Uterus (tissue), 4 donors: Measurements from ENCODE around the gene EFCAB7. TPM values are rescaled to one million over a fixed set of nuclear protein-coding genes. Genes with fewer than 3 reads are reported as not detected.

Source experiments
- DNase-seq, 2 donors: peaks; one replicate each; pipeline ENCODE4 v3.0.0-alpha.2; 2019 to 2020
- H3K27ac ChIP-seq, 2 donors: fragments of 200-600 bp; sonication (generic); 1 replicate in 1 of 2; 2 replicates in 1 of 2; pipeline ENCODE4 v1.5.1; 2016 to 2018
- H3K27me3 ChIP-seq, 2 donors: fragments of 200-600 bp; sonication (generic); one replicate each; pipeline ENCODE4 v1.5.1; 2018 to 2019; ENCODE audit warnings: control low read depth in 1 of 2
- H3K36me3 ChIP-seq, 2 donors: fragments of 200-600 bp; sonication (generic); one replicate each; pipeline ENCODE4 v1.5.1; 2019; ENCODE audit warnings: control low read depth in 1 of 2
- H3K4me1 ChIP-seq, 2 donors: fragments of 200-600 bp; sonication (generic); one replicate each; pipeline ENCODE4 v1.5.1; 2018 to 2019; ENCODE audit warnings: control low read depth in 1 of 2
- H3K4me3 ChIP-seq, 2 donors: fragments of 200-600 bp; sonication (generic); 1 replicate in 1 of 2; 2 replicates in 1 of 2; pipeline ENCODE4 v1.5.1; 2018 to 2019; ENCODE audit warnings: mild to moderate bottlenecking in 1 of 2
- H3K9me3 ChIP-seq, 2 donors: fragments of 200-600 bp; sonication (generic); one replicate each; pipeline ENCODE4 v1.5.1; 2019; ENCODE audit warnings: control low read depth in 1 of 2
- CTCF ChIP-seq, 4 experiments: fragments of 200-600 bp in 2 of 4; fragments of 450-650 bp in 2 of 4; sonication (generic) in 2 of 4; IDR thresholded peaks; one replicate each; pipeline ENCODE4 v1.5.1; 2016 to 2019; ENCODE audit warnings: antibody characterized with exemption in 4 of 4, mild to moderate bottlenecking in 2 of 4, moderate library complexity in 1 of 4
- POLR2A ChIP-seq, 2 donors: fragments of 450-650 bp; IDR thresholded peaks; one replicate each; pipeline ENCODE4 v1.6.1; 2016; ENCODE audit warnings: antibody characterized with exemption in 2 of 2, mild to moderate bottlenecking in 1 of 2, moderate library complexity in 1 of 2
- intact Hi-C: fragments of 100-400 bp; cut with DNase I; formaldehyde crosslinking; loops from one replicate; pipeline ENCODE4 v1.15.1; 2023; ENCODE audit warnings: low total_unique reads
- total RNA-seq, 4 donors: library from RNA; depleted of rRNA in 3 of 4; stranded (reverse); fragments of >200 nt in 3 of 4; gene quantifications; one replicate each; pipeline versions ENCODE4 v1.1.0 to v1.2.4, GENCODE V29; 2014 to 2023
- donor health status: DM: yes; HTN: yes; CAD: no.

Gene EFCAB7
- total RNA-seq, 4 donors from 2014 or later, result 2.8 to 29.9 (median 10.0) TPM

GRCh38 chr1:63599799-63600198 is 76.5 kb downstream of the EFCAB7 start:
- TF ChIP-seq CTCF (IDR thresholded peaks at IDR 0.05) (no peak), POLR2A (IDR thresholded peaks at IDR 0.05) (no peak)
- Histone ChIP-seq H3K9me3 (no peaks in the 10 kb centered on the region), H3K27me3 (no peaks in the 10 kb centered on the region), H3K27ac (no peak overlapping the region), H3K4me3 (no peak overlapping the region), H3K36me3 (no peaks in the 10 kb centered on the region), H3K4me1 (no peaks in the 10 kb centered on the region)
- DNase-seq, result no peak
- intact Hi-C loops, result no loop called here

- Histone ChIP-seq H3K27ac (no peak overlapping the region), H3K36me3 (no peaks in the 10 kb centered on the region), H3K4me1 (no peaks in the 10 kb centered on the region), H3K27me3 (no peaks in the 10 kb centered on the region), H3K9me3 (no peaks in the 10 kb centered on the region), H3K4me3 (no peak overlapping the region)
- DNase-seq, result no peak
- intact Hi-C loops, result no loop called here
- no peak for TF ChIP-seq CTCF (IDR thresholded peaks at IDR 0.05)
- TF ChIP-seq POLR2A (IDR thresholded peaks at IDR 0.05), result no peak
These were observed 76.9 kb downstream of the EFCAB7 start for GRCh38 chr1:63600248-63600647.

GRCh38 chr1:63601061-63601460 is 77.7 kb downstream of the EFCAB7 start:
- no peak overlapping the region for H3K27ac ChIP-seq
- intact Hi-C loops, result no loop called here
- H3K4me1 ChIP-seq, result no peaks in the 10 kb centered on the region
- no peaks in the 10 kb centered on the region for H3K27me3 ChIP-seq
- TF ChIP-seq CTCF (IDR thresholded peaks at IDR 0.05) (no peak), POLR2A (IDR thresholded peaks at IDR 0.05) (no peak)
- DNase-seq, result no peak
- no peaks in the 10 kb centered on the region for H3K9me3 ChIP-seq
- no peak overlapping the region for H3K4me3 ChIP-seq
- H3K36me3 ChIP-seq, result no peaks in the 10 kb centered on the region

GRCh38 chr1:63601463-63601862 is 78.1 kb downstream of the EFCAB7 start:
- Histone ChIP-seq H3K36me3 (no peaks in the 10 kb centered on the region), H3K4me1 (no peaks in the 10 kb centered on the region), H3K9me3 (no peaks in the 10 kb centered on the region), H3K27me3 (no peaks in the 10 kb centered on the region), H3K27ac (no peak overlapping the region), H3K4me3 (no peak overlapping the region)
- no peak for DNase-seq
- no peak for TF ChIP-seq CTCF (IDR thresholded peaks at IDR 0.05)
- no peak for TF ChIP-seq POLR2A (IDR thresholded peaks at IDR 0.05)
- intact Hi-C loops, result no loop called here

GRCh38 chr1:63601912-63602311 is 78.6 kb downstream of the EFCAB7 start:
- Histone ChIP-seq H3K9me3 (no peaks in the 10 kb centered on the region), H3K4me1 (no peaks in the 10 kb centered on the region), H3K4me3 (no peak overlapping the region), H3K27ac (no peak overlapping the region), H3K36me3 (no peaks in the 10 kb centered on the region), H3K27me3 (no peaks in the 10 kb centered on the region)
- DNase-seq, result no peak
- TF ChIP-seq POLR2A (IDR thresholded peaks at IDR 0.05), result no peak
- no peak for TF ChIP-seq CTCF (IDR thresholded peaks at IDR 0.05)
- intact Hi-C loops, result no loop called here
